GM12875 (cell line): ENCODE measurements around the gene LBH.

Experiments
- H3K4me3 ChIP-seq: one replicate; pipeline ENCODE4 v1.5.1; 2011; ENCODE audit warnings: low read depth, low read length, control low read depth
- CTCF ChIP-seq: IDR thresholded peaks from 2 replicates; pipeline ENCODE4 v1.5.1; 2011; ENCODE audit warnings: low read depth, mild to moderate bottlenecking, control low read depth, inconsistent platforms, low read length, moderate library complexity, borderline replicate concordance; ENCODE audit not compliant: insufficient read depth

The LBH gene

GRCh38 chr2:30300122-30300455 is 68.8 kb downstream of the LBH start:
- no peak overlapping the region for H3K4me3 ChIP-seq
- no peak for TF ChIP-seq CTCF

GRCh38 chr2:30300456-30301221 is 69.3 kb downstream of the LBH start:
- no peak for TF ChIP-seq CTCF
- H3K4me3 ChIP-seq: no peak overlapping the region

- no peak overlapping the region for H3K4me3 ChIP-seq
- no peak for TF ChIP-seq CTCF
These were observed 70.2 kb downstream of the LBH start for GRCh38 chr2:30301551-30301950.

- H3K4me3 ChIP-seq: no peak overlapping the region
- no peak for TF ChIP-seq CTCF
These were observed 71.2 kb downstream of the LBH start for GRCh38 chr2:30302566-30302965.

GRCh38 chr2:30303095-30303494 is 71.8 kb downstream of the LBH start:
- no peak overlapping the region for H3K4me3 ChIP-seq
- TF ChIP-seq CTCF: no peak

GRCh38 chr2:30305235-30305634 is 73.9 kb downstream of the LBH start:
- H3K4me3 ChIP-seq: no peak overlapping the region
- no peak for TF ChIP-seq CTCF

- no peak for TF ChIP-seq CTCF
- H3K4me3 ChIP-seq: no peak overlapping the region
These were observed 75.2 kb downstream of the LBH start for GRCh38 chr2:30306522-30306921.
